CD4-positive, alpha-beta T cell treated with Interleukin-2 at 100 ng/mL for 4 hours (primary cell): ENCODE measurements around the gene RNPEPL1.
A peak's percentile ranks its signal among the peaks of the same experiment; 100 is the strongest.

Experiments
- DNase-seq: peaks from one replicate; pipeline ENCODE4 v3.0.0-alpha.2; 2020; ENCODE audit warnings: low spot score

Gene RNPEPL1

GRCh38 chr2:240577281-240578109 lies 9.2 kb downstream of the RNPEPL1 start:
- DNase-seq = no peak

- no peak for DNase-seq
Measured at GRCh38 chr2:240578110-240578450, 9.8 kb downstream of the RNPEPL1 start.

GRCh38 chr2:240578488-240578887 lies 10.2 kb downstream of the RNPEPL1 start:
- no peak for DNase-seq

- no peak for DNase-seq
Measured at GRCh38 chr2:240579071-240579762, 10.9 kb downstream of the RNPEPL1 start.

- DNase-seq = peak; percentile 86
Measured at GRCh38 chr2:240579771-240580614, 11.7 kb downstream of the RNPEPL1 start.

GRCh38 chr2:240581811-240582210 lies 13.5 kb downstream of the RNPEPL1 start:
- no peak for DNase-seq

GRCh38 chr2:240582781-240583180 lies 14.5 kb downstream of the RNPEPL1 start:
- no peak for DNase-seq

- no peak for DNase-seq
Measured at GRCh38 chr2:240583774-240584173, 15.5 kb downstream of the RNPEPL1 start.

- no peak for DNase-seq
Measured at GRCh38 chr2:240584486-240585031, 16.3 kb downstream of the RNPEPL1 start.

GRCh38 chr2:240585101-240585500 lies 16.8 kb downstream of the RNPEPL1 start:
- DNase-seq = no peak

GRCh38 chr2:240585681-240586197 lies 17.5 kb downstream of the RNPEPL1 start:
- DNase-seq = no peak

GRCh38 chr2:240586198-240586918 lies 18.1 kb downstream of the RNPEPL1 start, which contains the start of gene CAPN10:
Gene CAPN10, plus strand, starts transcription at chr2:240586734. Its CDS starts 178 bp downstream, at chr2:240586912.
- peak; percentile 95 for DNase-seq

- peak; percentile 58 for DNase-seq
Measured at GRCh38 chr2:240586919-240587800, 18.9 kb downstream of the RNPEPL1 start.

GRCh38 chr2:240588006-240588655 lies 19.8 kb downstream of the RNPEPL1 start:
- no peak for DNase-seq

GRCh38 chr2:240588669-240589068 lies 20.4 kb downstream of the RNPEPL1 start:
- DNase-seq = no peak

- DNase-seq = no peak
Measured at GRCh38 chr2:240589375-240589774, 21.1 kb downstream of the RNPEPL1 start.

GRCh38 chr2:240589850-240590525 lies 21.7 kb downstream of the RNPEPL1 start:
- DNase-seq = no peak

- no peak for DNase-seq
Measured at GRCh38 chr2:240590681-240591111, 22.4 kb downstream of the RNPEPL1 start.

- no peak for DNase-seq
Measured at GRCh38 chr2:240591226-240591625, 22.9 kb downstream of the RNPEPL1 start.
